BJ (cell line): ENCODE measurements around the gene OPRL1. TPM values are rescaled to one million over a fixed set of nuclear protein-coding genes. Genes with fewer than 3 reads are reported as not detected.

ENCODE experiments used
- CTCF ChIA-PET: fragments of 350-600 bp; formaldehyde crosslinking; extraction: SDS; loops from one replicate; lab custom pipeline; 2021; ENCODE audit warnings: antibody characterized with exemption, inconsistent platforms; lab: Yijun Ruan, JAX
- POLR2A ChIA-PET: fragments of 300-600 bp; sonication (Branson Sonifier 250); formaldehyde crosslinking; extraction: SDS; loops from one replicate; lab custom pipeline; 2021; ENCODE audit warnings: antibody characterized with exemption; lab: Charles Lee
- DNase-seq: peaks from one replicate; pipeline ENCODE4 v3.0.0-alpha.2; 2011; ENCODE audit warnings: low read depth
- H3K27me3 ChIP-seq: 2 replicates; pipeline ENCODE4 v1.6.0; 2011; ENCODE audit warnings: low read length; ENCODE audit not compliant: control insufficient read depth, insufficient read depth
- H3K36me3 ChIP-seq: 2 replicates; pipeline ENCODE4 v1.5.1; 2011; ENCODE audit warnings: low read length; ENCODE audit not compliant: control insufficient read depth, insufficient read depth
- H3K4me3 ChIP-seq: 2 replicates; pipeline ENCODE4 v1.5.1; 2011; ENCODE audit warnings: low read depth, mild to moderate bottlenecking, control low read depth, low read length
- CTCF ChIP-seq: IDR thresholded peaks from 2 replicates; pipeline ENCODE4 v1.5.1; 2011; ENCODE audit warnings: low read depth, mild to moderate bottlenecking, control low read depth, inconsistent platforms, low read length, moderate library complexity; ENCODE audit not compliant: insufficient read depth
- polyA plus RNA-seq: library from polyadenylated mRNA; depleted of rRNA; stranded (reverse); fragments of >200 nt; gene quantifications from 2 replicates; pipeline ENCODE4 v1.2.3, GENCODE V29; 2011

OPRL1 gene
- polyA plus RNA-seq, 1 experiment: 0.97 TPM

GRCh38 chr20:64037199-64037497, 42.7 kb upstream of the OPRL1 start:
- ChIA-PET POLR2A (no interaction called here), CTCF (interaction anchor here (0.7 to 4.7 kb wide), 4 partner anchors 10 to 296 kb away, joined by 4 to 35 read pairs (median 8); no protein-coding TSS in a partner anchor)
- H3K4me3 ChIP-seq: no peak overlapping the region
- no peak for TF ChIP-seq CTCF
- H3K36me3 ChIP-seq: peaks cover 3% of the 10 kb centered on the region
- H3K27me3 ChIP-seq: peaks cover 19% of the 10 kb centered on the region
- no peak for DNase-seq

GRCh38 chr20:64037498-64038213, 42.2 kb upstream of the OPRL1 start:
- H3K4me3 ChIP-seq: no peak overlapping the region
- peaks cover 1% of the 10 kb centered on the region for H3K36me3 ChIP-seq
- TF ChIP-seq CTCF: no peak
- no peak for DNase-seq
- ChIA-PET CTCF (interaction anchor here (0.7 to 5.0 kb wide), 12 partner anchors 10 to 297 kb away, joined by 3 to 76 read pairs (median 6); partner anchors contain the start of genes PRPF6, RGS19 and SAMD10), POLR2A (no interaction called here)
- H3K27me3 ChIP-seq: peaks cover 21% of the 10 kb centered on the region

- peaks cover 1% of the 10 kb centered on the region for H3K36me3 ChIP-seq
- H3K27me3 ChIP-seq: peaks cover 21% of the 10 kb centered on the region
- ChIA-PET CTCF (interaction anchor here (0.5 to 5.0 kb wide), 17 partner anchors 8 to 297 kb away, joined by 3 to 76 read pairs (median 6); partner anchors contain the start of genes PRPF6, RGS19, SAMD10 and TCEA2), POLR2A (no interaction called here)
- no peak for DNase-seq
- H3K4me3 ChIP-seq: no peak overlapping the region
- TF ChIP-seq CTCF: no peak
Observed at GRCh38 chr20:64038224-64038564, 41.7 kb upstream of the OPRL1 start.

GRCh38 chr20:64038565-64039292, 41.2 kb upstream of the OPRL1 start:
- H3K36me3 ChIP-seq: peaks cover 1% of the 10 kb centered on the region
- POLR2A ChIA-PET: no interaction called here
- DNase-seq: no peak
- H3K4me3 ChIP-seq: peak overlapping the region; percentile 45
- peaks cover 21% of the 10 kb centered on the region for H3K27me3 ChIP-seq
- CTCF ChIA-PET: interaction anchor here (0.5 to 5.0 kb wide), 24 partner anchors 9 to 541 kb away, joined by 3 to 76 read pairs (median 4); partner anchors contain the start of genes PRPF6, PTK6, RGS19 and SAMD10
- TF ChIP-seq CTCF: peak; percentile 60
